ENCODE results near the gene PPP1R9A. TPM values are rescaled to one million over a fixed set of nuclear protein-coding genes. Genes with fewer than 3 reads are reported as not detected.

PPP1R9A gene
- polyA plus RNA-seq, 1 donor from 2014 or later = 52.8 TPM

- TF ChIP-seq EP300 (conservative IDR thresholded peaks at IDR 0.05; ENCODE audit: poor library complexity, severe bottlenecking) (no peak), MXI1 (conservative IDR thresholded peaks at IDR 0.05; ENCODE audit: poor library complexity, severe bottlenecking) (no peak)
Measured at GRCh38 chr7:94913391-94913790, 6.0 kb downstream of the PPP1R9A start (continued).

- TF ChIP-seq EP300 (conservative IDR thresholded peaks at IDR 0.05; ENCODE audit: poor library complexity, severe bottlenecking) (no peak), EZH2 (IDR thresholded peaks at IDR 0.05; ENCODE audit: borderline replicate concordance, insufficient read depth, low read length, poor library complexity, severe bottlenecking) (no peak), SMC3 (conservative IDR thresholded peaks at IDR 0.05; ENCODE audit: poor library complexity) (no peak), POLR2AphosphoS5 (IDR thresholded peaks at IDR 0.05) (no peak)
- H4K20me1 ChIP-seq (ENCODE audit: insufficient read depth) = no peaks in the 10 kb centered on the region
- no peak overlapping the region for H3K4me2 ChIP-seq (ENCODE audit: low read length)
- no peak overlapping the region for H2AFZ ChIP-seq (ENCODE audit: low read depth, low read length)
- no peaks in the 10 kb centered on the region for H3F3A ChIP-seq (ENCODE audit: insufficient read depth, low read length, poor library complexity, severe bottlenecking)
- no peaks in the 10 kb centered on the region for H3K36me3 ChIP-seq (ENCODE audit: insufficient read depth, low read length)
- no peak overlapping the region for H3K27ac ChIP-seq (ENCODE audit: low read length)
- no peaks in the 10 kb centered on the region for H3K9me2 ChIP-seq (ENCODE audit: insufficient read depth, low read length)
- H3K4me3 ChIP-seq (ENCODE audit: low read length) = no peak overlapping the region
- no peaks in the 10 kb centered on the region for H3K27me3 ChIP-seq (ENCODE audit: insufficient read depth, low read depth, low read length)
- peaks cover 59% of the 10 kb centered on the region for H3K79me2 ChIP-seq (replicated peaks; ENCODE audit: insufficient read depth, low read length)
- no peak overlapping the region for H3K9ac ChIP-seq (ENCODE audit: low read length)
- H3K9me3 ChIP-seq (ENCODE audit: low read length) = no peaks in the 10 kb centered on the region
Measured at GRCh38 chr7:94921911-94922310, 14.5 kb downstream of the PPP1R9A start.

GRCh38 chr7:94922457-94922856 lies 15.1 kb downstream of the PPP1R9A start:
- no peak overlapping the region for H2AFZ ChIP-seq (ENCODE audit: low read depth, low read length)
- H3K4me3 ChIP-seq (ENCODE audit: low read length) = no peak overlapping the region
- no peaks in the 10 kb centered on the region for H3F3A ChIP-seq (ENCODE audit: insufficient read depth, low read length, poor library complexity, severe bottlenecking)
- no peaks in the 10 kb centered on the region for H3K27me3 ChIP-seq (ENCODE audit: insufficient read depth, low read depth, low read length)
- H3K9ac ChIP-seq (ENCODE audit: low read length) = no peak overlapping the region
- no peaks in the 10 kb centered on the region for H3K36me3 ChIP-seq (ENCODE audit: insufficient read depth, low read length)
- H3K9me3 ChIP-seq (ENCODE audit: low read length) = no peaks in the 10 kb centered on the region
- TF ChIP-seq MXI1 (conservative IDR thresholded peaks at IDR 0.05; ENCODE audit: poor library complexity, severe bottlenecking) = no peak
- no peaks in the 10 kb centered on the region for H3K9me2 ChIP-seq (ENCODE audit: insufficient read depth, low read length)
- H3K79me2 ChIP-seq (replicated peaks; ENCODE audit: insufficient read depth, low read length) = peaks cover 54% of the 10 kb centered on the region
- H4K20me1 ChIP-seq (ENCODE audit: insufficient read depth) = no peaks in the 10 kb centered on the region
- H3K4me2 ChIP-seq (ENCODE audit: low read length) = no peak overlapping the region
- no peak overlapping the region for H3K27ac ChIP-seq (ENCODE audit: low read length)

- no peak overlapping the region for H3K9ac ChIP-seq (ENCODE audit: low read length)
- H3K79me2 ChIP-seq (replicated peaks; ENCODE audit: insufficient read depth, low read length) = peaks cover 59% of the 10 kb centered on the region
- H3K36me3 ChIP-seq (ENCODE audit: insufficient read depth, low read length) = no peaks in the 10 kb centered on the region
- H3F3A ChIP-seq (ENCODE audit: insufficient read depth, low read length, poor library complexity, severe bottlenecking) = no peaks in the 10 kb centered on the region
- no peaks in the 10 kb centered on the region for H3K9me2 ChIP-seq (ENCODE audit: insufficient read depth, low read length)
- no peaks in the 10 kb centered on the region for H4K20me1 ChIP-seq (ENCODE audit: insufficient read depth)
- H2AFZ ChIP-seq (ENCODE audit: low read depth, low read length) = no peak overlapping the region
- TF ChIP-seq REST (IDR thresholded peaks at IDR 0.05; ENCODE audit: borderline replicate concordance) = no peak
- TF ChIP-seq EP300 (conservative IDR thresholded peaks at IDR 0.05; ENCODE audit: poor library complexity, severe bottlenecking) = no peak
- TF ChIP-seq SMC3 (conservative IDR thresholded peaks at IDR 0.05; ENCODE audit: poor library complexity) = no peak
- no peak for TF ChIP-seq MXI1 (conservative IDR thresholded peaks at IDR 0.05; ENCODE audit: poor library complexity, severe bottlenecking)
- no peaks in the 10 kb centered on the region for H3K9me3 ChIP-seq (ENCODE audit: low read length)
- no peak overlapping the region for H3K4me3 ChIP-seq (ENCODE audit: low read length)
- no peak overlapping the region for H3K27ac ChIP-seq (ENCODE audit: low read length)
- H3K27me3 ChIP-seq (ENCODE audit: insufficient read depth, low read depth, low read length) = no peaks in the 10 kb centered on the region
- H3K4me2 ChIP-seq (ENCODE audit: low read length) = no peak overlapping the region
Measured at GRCh38 chr7:94923412-94923811, 16.0 kb downstream of the PPP1R9A start.

Data from neural cell (in vitro differentiated cells).